Trophoblast cell (in vitro differentiated cells and primary cell): ENCODE measurements around the gene ZBTB16.

Experiments
- DNase-seq, 2 donors: peaks; one replicate each; pipeline ENCODE4 v3.0.0-alpha.2; 2016
- H2AFZ ChIP-seq: 2 replicates; pipeline ENCODE4 v1.6.1; 2013; ENCODE audit warnings: low read length, moderate library complexity, mild to moderate bottlenecking; ENCODE audit not compliant: insufficient read depth, poor library complexity
- H2AK5ac ChIP-seq: 2 replicates; pipeline ENCODE4 v1.6.1; 2013; ENCODE audit warnings: mild to moderate bottlenecking, low read length
- H2BK120ac ChIP-seq: 2 replicates; pipeline ENCODE4 v1.6.1; 2013; ENCODE audit warnings: low read length, mild to moderate bottlenecking, moderate library complexity; ENCODE audit not compliant: insufficient read depth, poor library complexity
- H2BK12ac ChIP-seq: 2 replicates; pipeline ENCODE4 v1.6.1; 2013; ENCODE audit warnings: mild to moderate bottlenecking, low read length, moderate library complexity
- H2BK5ac ChIP-seq: 2 replicates; pipeline ENCODE4 v1.6.1; 2013; ENCODE audit warnings: low read length, low read depth, moderate library complexity, mild to moderate bottlenecking; ENCODE audit not compliant: poor library complexity
- H3K14ac ChIP-seq: 2 replicates; pipeline ENCODE4 v1.6.1; 2013; ENCODE audit warnings: mild to moderate bottlenecking, low read length
- H3K18ac ChIP-seq: 2 replicates; pipeline ENCODE4 v1.6.1; 2013; ENCODE audit warnings: mild to moderate bottlenecking, low read length
- H3K23ac ChIP-seq: 2 replicates; pipeline ENCODE4 v1.6.1; 2013; ENCODE audit warnings: low read length
- H3K27ac ChIP-seq: 2 replicates; pipeline ENCODE4 v1.5.1; 2013; ENCODE audit warnings: low read depth, mild to moderate bottlenecking, inconsistent platforms, low read length, moderate library complexity
- H3K27me3 ChIP-seq: 2 replicates; pipeline ENCODE4 v1.6.1; 2013; ENCODE audit warnings: inconsistent platforms, mild to moderate bottlenecking, low read length, moderate library complexity; ENCODE audit not compliant: insufficient read depth
- H3K36me3 ChIP-seq, 2 experiments: 1 replicate in 1 of 2; 2 replicates in 1 of 2; pipeline ENCODE4 v1.6.1; 2013; ENCODE audit warnings: low read length in 2 of 2, mild to moderate bottlenecking in 2 of 2, moderate library complexity in 1 of 2; ENCODE audit not compliant: insufficient read depth in 2 of 2, control insufficient read depth in 1 of 2
- H3K4ac ChIP-seq: 2 replicates; pipeline ENCODE4 v1.6.1; 2013; ENCODE audit warnings: low read depth, mild to moderate bottlenecking, low read length, moderate library complexity
- H3K4me1 ChIP-seq, 2 experiments: 1 replicate in 1 of 2; 2 replicates in 1 of 2; pipeline ENCODE4 v1.6.1; 2013; ENCODE audit warnings: low read length in 2 of 2, mild to moderate bottlenecking in 2 of 2, moderate library complexity in 1 of 2; ENCODE audit not compliant: insufficient read depth in 2 of 2, control insufficient read depth in 1 of 2
- H3K4me2 ChIP-seq: 2 replicates; pipeline ENCODE4 v1.6.1; 2013; ENCODE audit warnings: inconsistent platforms, mild to moderate bottlenecking, low read length, moderate library complexity
- H3K4me3 ChIP-seq: 2 replicates; pipeline ENCODE4 v1.5.1; 2013; ENCODE audit warnings: mild to moderate bottlenecking, low read depth, low read length, inconsistent platforms
- H3K79me1 ChIP-seq: one replicate; pipeline ENCODE4 v1.6.1; 2013; ENCODE audit warnings: low read length
- H3K79me2 ChIP-seq: 2 replicates; pipeline ENCODE4 v1.6.1; 2013; ENCODE audit warnings: low read length, mild to moderate bottlenecking; ENCODE audit not compliant: control insufficient read depth, insufficient read depth, poor library complexity
- H3K9ac ChIP-seq: 2 replicates; pipeline ENCODE4 v1.6.1; 2013; ENCODE audit warnings: mild to moderate bottlenecking, low read length
- H3K9me3 ChIP-seq: 2 replicates; pipeline ENCODE4 v1.6.1; 2013; ENCODE audit warnings: low read depth, mild to moderate bottlenecking, control low read depth, inconsistent platforms, low read length; ENCODE audit not compliant: insufficient read depth
- H4K12ac ChIP-seq: 2 replicates; pipeline ENCODE4 v1.6.1; 2013; ENCODE audit warnings: low read depth, mild to moderate bottlenecking, low read length, moderate library complexity
- H4K8ac ChIP-seq: 2 replicates; pipeline ENCODE4 v1.6.1; 2013; ENCODE audit warnings: low read depth, mild to moderate bottlenecking, low read length, moderate library complexity
- H4K91ac ChIP-seq: one replicate; pipeline ENCODE4 v1.6.1; 2013; ENCODE audit warnings: low read depth, mild to moderate bottlenecking, low read length, moderate library complexity
- WGBS: extraction: QIAGEN DNeasy Blood & Tissue Kit; methylation state at CpG from one replicate; pipeline ENCODE4 v1.1.7; 2013; ENCODE audit warnings: missing lambda C conversion rate; ENCODE audit not compliant: insufficient read length, insufficient coverage; ENCODE audit errors: extremely low coverage; 5-methylcytosine and 5-hydroxymethylcytosine counted together

The ZBTB16 gene

GRCh38 chr11:114256967-114257286, 197.4 kb downstream of the ZBTB16 start:
- no peak overlapping the region for H2AFZ ChIP-seq
- H2AK5ac ChIP-seq, result no peak overlapping the region
- H4K12ac ChIP-seq, result no peak overlapping the region
- H3K9me3 ChIP-seq, result peaks cover 2% of the 10 kb centered on the region
- no peaks in the 10 kb centered on the region for H3K27me3 ChIP-seq
- H3K9ac ChIP-seq, result no peak overlapping the region
- H3K23ac ChIP-seq, result no peak overlapping the region
- no peak for DNase-seq
- no peak overlapping the region for H4K91ac ChIP-seq
- no peak overlapping the region for H2BK12ac ChIP-seq
- no peak overlapping the region for H3K4ac ChIP-seq
- H3K14ac ChIP-seq, result no peak overlapping the region
- H3K27ac ChIP-seq, result no peak overlapping the region
- H4K8ac ChIP-seq, result no peak overlapping the region
- peaks cover 2% of the 10 kb centered on the region for H3K79me1 ChIP-seq
- H2BK5ac ChIP-seq, result no peak overlapping the region
- H3K36me3 ChIP-seq, result no peaks in the 10 kb centered on the region
- H3K18ac ChIP-seq, result no peak overlapping the region
- no peak overlapping the region for H3K4me3 ChIP-seq
- WGBS, result no CpG with 5 or more reads among the region's 10 CpGs
- no peak overlapping the region for H2BK120ac ChIP-seq
- H3K4me1 ChIP-seq, result peaks cover 6 to 9% of the 10 kb centered on the region in 2 experiments
- H3K4me2 ChIP-seq, result no peak overlapping the region
- H3K79me2 ChIP-seq, result no peaks in the 10 kb centered on the region

GRCh38 chr11:114257621-114258558, 198.4 kb downstream of the ZBTB16 start:
- no peak overlapping the region for H2BK120ac ChIP-seq
- H3K36me3 ChIP-seq, result no peaks in the 10 kb centered on the region
- no peak overlapping the region for H3K23ac ChIP-seq
- no peak overlapping the region for H3K4me3 ChIP-seq
- H3K9me3 ChIP-seq, result no peaks in the 10 kb centered on the region
- no peak overlapping the region for H3K27ac ChIP-seq
- no peak overlapping the region for H4K12ac ChIP-seq
- H3K18ac ChIP-seq, result no peak overlapping the region
- WGBS, result no CpG with 5 or more reads among the region's 29 CpGs
- H2BK12ac ChIP-seq, result peak overlapping the region; percentile 9
- H3K14ac ChIP-seq, result peak overlapping the region; percentile 30
- H3K4ac ChIP-seq, result no peak overlapping the region
- no peak overlapping the region for H3K4me2 ChIP-seq
- H3K79me1 ChIP-seq, result peaks cover 2% of the 10 kb centered on the region
- DNase-seq, result no peak
- no peak overlapping the region for H2AFZ ChIP-seq
- no peak overlapping the region for H3K9ac ChIP-seq
- H2BK5ac ChIP-seq, result no peak overlapping the region
- peak overlapping the region; percentile 20 for H2AK5ac ChIP-seq
- H4K91ac ChIP-seq, result no peak overlapping the region
- H3K79me2 ChIP-seq, result no peaks in the 10 kb centered on the region
- H4K8ac ChIP-seq, result no peak overlapping the region
- H3K4me1 ChIP-seq, result peaks cover 6 to 9% of the 10 kb centered on the region in 2 experiments
- no peaks in the 10 kb centered on the region for H3K27me3 ChIP-seq

GRCh38 chr11:114258696-114259095, 199.2 kb downstream of the ZBTB16 start:
- Histone ChIP-seq H2BK5ac (no peak overlapping the region), H3K4ac (no peak overlapping the region), H3K4me3 (no peak overlapping the region), H3K36me3 (no peaks in the 10 kb centered on the region), H3K4me1 (peaks cover 6 to 9% of the 10 kb centered on the region in 2 experiments), H3K4me2 (no peak overlapping the region), H3K27ac (no peak overlapping the region), H2AK5ac (no peak overlapping the region), H3K18ac (no peak overlapping the region), H4K91ac (no peak overlapping the region), H4K12ac (no peak overlapping the region), H3K9ac (no peak overlapping the region), H3K27me3 (no peaks in the 10 kb centered on the region), H3K9me3 (no peaks in the 10 kb centered on the region), H4K8ac (no peak overlapping the region), H3K14ac (no peak overlapping the region), H3K23ac (no peak overlapping the region), H3K79me2 (no peaks in the 10 kb centered on the region), H2AFZ (no peak overlapping the region), H2BK12ac (no peak overlapping the region), H3K79me1 (peaks cover 2% of the 10 kb centered on the region), H2BK120ac (no peak overlapping the region)
- WGBS, result no CpG with 5 or more reads among the region's 7 CpGs
- DNase-seq, result no peak

DNA sequence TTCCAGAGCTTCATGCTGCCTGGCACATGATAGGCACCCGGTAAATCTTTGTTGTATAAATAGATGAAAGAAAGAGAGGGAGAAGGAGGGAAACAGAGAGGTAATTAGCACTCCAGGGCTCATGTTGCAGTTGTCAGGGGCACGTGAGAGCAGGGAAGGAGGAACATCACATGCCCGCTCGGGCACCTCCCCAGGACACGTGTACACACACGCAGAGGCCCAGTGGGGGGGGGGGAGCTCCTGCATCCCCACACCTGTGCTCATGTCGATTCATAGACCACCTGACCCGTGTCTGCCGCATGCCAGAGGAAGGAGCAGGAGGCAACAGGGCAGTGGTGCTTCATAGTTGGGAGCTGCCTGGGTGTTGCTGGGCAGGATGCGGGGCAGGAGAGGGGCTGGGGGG, 199.6 kb downstream of the ZBTB16 start:
- no peak overlapping the region for H2BK12ac ChIP-seq
- no peak overlapping the region for H3K27ac ChIP-seq
- no peak overlapping the region for H2AK5ac ChIP-seq
- H3K36me3 ChIP-seq, result no peaks in the 10 kb centered on the region
- no peak overlapping the region for H4K12ac ChIP-seq
- H4K8ac ChIP-seq, result no peak overlapping the region
- H2BK5ac ChIP-seq, result no peak overlapping the region
- H3K4me3 ChIP-seq, result no peak overlapping the region
- H3K9ac ChIP-seq, result no peak overlapping the region
- WGBS, result no CpG with 5 or more reads among the region's 10 CpGs
- H3K4ac ChIP-seq, result no peak overlapping the region
- H3K9me3 ChIP-seq, result no peaks in the 10 kb centered on the region
- H3K18ac ChIP-seq, result no peak overlapping the region
- no peak overlapping the region for H2BK120ac ChIP-seq
- DNase-seq, result no peak
- H4K91ac ChIP-seq, result no peak overlapping the region
- peaks cover 6 to 9% of the 10 kb centered on the region in 2 experiments for H3K4me1 ChIP-seq
- H3K27me3 ChIP-seq, result no peaks in the 10 kb centered on the region
- no peak overlapping the region for H2AFZ ChIP-seq
- H3K79me2 ChIP-seq, result no peaks in the 10 kb centered on the region
- H3K79me1 ChIP-seq, result peaks cover 2% of the 10 kb centered on the region
- H3K14ac ChIP-seq, result no peak overlapping the region
- no peak overlapping the region for H3K23ac ChIP-seq
- no peak overlapping the region for H3K4me2 ChIP-seq
